Natural killer cell (primary cell): ENCODE results near the gene C16orf90. TPM values are rescaled to one million over a fixed set of nuclear protein-coding genes. Genes with fewer than 3 reads are reported as not detected.
A peak's percentile ranks its signal among the peaks of the same experiment; 100 is the strongest.
"Not testable (repeated sequence)": the region's sequence is repeated elsewhere in the genome, so short reads cannot be mapped to it uniquely, and the experiment has no call there.

ENCODE experiments used
- ATAC-seq, 3 donors: fragments of 150-1000 bp in 2 of 3; fragments of 200-7000 bp in 1 of 3; cut with Tn5 transposase; 1 replicate in 1 of 3; 2 replicates in 2 of 3; pipeline ENCODE4 v1.10.0; 2021; ENCODE audit warnings: mild to moderate bottlenecking in 2 of 3, moderate library complexity in 2 of 3
- DNase-seq, 2 donors: peaks; one replicate each; pipeline versions ENCODE4 v3.0.0 to v3.0.0-alpha.2; 2013 to 2021; ENCODE audit warnings: mixed read lengths in 1 of 2
- H3K27ac ChIP-seq: one replicate; pipeline ENCODE4 v1.5.1; 2013; ENCODE audit warnings: mild to moderate bottlenecking, low read length
- H3K27me3 ChIP-seq: one replicate; pipeline ENCODE4 v1.6.1; 2013; ENCODE audit warnings: low read length; ENCODE audit not compliant: control insufficient read depth, insufficient read depth
- H3K36me3 ChIP-seq: one replicate; pipeline ENCODE4 v1.6.1; 2013; ENCODE audit warnings: low read length; ENCODE audit not compliant: control insufficient read depth, insufficient read depth
- H3K4me1 ChIP-seq: one replicate; pipeline ENCODE4 v1.6.1; 2013; ENCODE audit warnings: low read length; ENCODE audit not compliant: control insufficient read depth, insufficient read depth
- H3K4me3 ChIP-seq: one replicate; pipeline ENCODE4 v1.5.1; 2013; ENCODE audit warnings: low read length
- H3K9me3 ChIP-seq: one replicate; pipeline ENCODE4 v1.6.1; 2013; ENCODE audit warnings: low read length; ENCODE audit not compliant: control insufficient read depth, insufficient read depth
- H3K27ac Mint-ChIP-seq, 2 donors: one replicate each; pipeline ENCODE4 v1.8.0; 2022; ENCODE audit warnings: mild to moderate bottlenecking in 2 of 2, mixed read lengths in 2 of 2, moderate library complexity in 1 of 2
- H3K27me3 Mint-ChIP-seq, 2 donors: one replicate each; pipeline ENCODE4 v1.8.0; 2022; ENCODE audit warnings: low read depth in 2 of 2, mixed read lengths in 2 of 2
- H3K36me3 Mint-ChIP-seq: one replicate; pipeline ENCODE4 v1.8.0; 2022; ENCODE audit warnings: mixed read lengths
- H3K4me1 Mint-ChIP-seq, 2 donors: one replicate each; pipeline ENCODE4 v1.8.0; 2022; ENCODE audit warnings: mixed read lengths in 2 of 2
- H3K4me3 Mint-ChIP-seq: one replicate; pipeline ENCODE4 v1.8.0; 2022; ENCODE audit warnings: mild to moderate bottlenecking, moderate library complexity, mixed read lengths
- H3K9me3 Mint-ChIP-seq, 2 donors: one replicate each; pipeline ENCODE4 v1.8.0; 2022; ENCODE audit warnings: mixed read lengths in 2 of 2
- CTCF ChIP-seq: fragments of 200-600 bp; IDR thresholded peaks from one replicate; pipeline ENCODE4 v1.8.0; 2022; ENCODE audit warnings: antibody characterized with exemption
- WGBS: methylation state at CpG from one replicate; pipeline ENCODE4 v1.1.7; 2013; ENCODE audit warnings: missing lambda C conversion rate; ENCODE audit not compliant: insufficient coverage; 5-methylcytosine and 5-hydroxymethylcytosine counted together
- intact Hi-C: fragments of 100-400 bp; cut with micrococcal nuclease; formaldehyde crosslinking; loops from one replicate; pipeline ENCODE4 v1.14.2; 2022
- total RNA-seq, 4 donors: library from RNA; stranded (reverse); fragments of 120-200 nt in 1 of 4; gene quantifications; one replicate each; pipeline versions ENCODE4 v1.2.3 to v1.2.4, GENCODE V29; 2013 to 2022

The C16orf90 gene
- total RNA-seq, 3 donors from 2014 or later (not counting 1 experiment from before 2014, with no cell fraction given), result not detected

- TF ChIP-seq CTCF, result no peak
- DNase-seq, result peak in 1 of 2 donors; percentile 92
- H3K4me3 ChIP-seq, result no peak overlapping the region
- no peaks in the 10 kb centered on the region for H3K9me3 Mint-ChIP-seq
- WGBS, result 32% methylated on average over 13 of the region's 13 CpGs
- H3K27ac ChIP-seq, result peak overlapping the region; percentile 17
- H3K36me3 ChIP-seq, result peaks cover 15% of the 10 kb centered on the region
- no peak overlapping the region for H3K4me3 Mint-ChIP-seq
- no peaks in the 10 kb centered on the region for H3K36me3 Mint-ChIP-seq
- H3K27ac Mint-ChIP-seq, result no peak overlapping the region
- no peaks in the 10 kb centered on the region for H3K27me3 ChIP-seq
- H3K4me1 ChIP-seq, result peaks cover 19% of the 10 kb centered on the region
- intact Hi-C loops, result no loop called here
- H3K27me3 Mint-ChIP-seq, result no peaks in the 10 kb centered on the region
- H3K9me3 ChIP-seq, result no peaks in the 10 kb centered on the region
- H3K4me1 Mint-ChIP-seq, result peaks cover 0 to 5% of the 10 kb centered on the region in 2 donors
- peak in 2 of 3 donors; percentile 32 to 52 for ATAC-seq
Observed at GRCh38 chr16:3509470-3509928, 14.2 kb upstream of the C16orf90 start.

- H3K9me3 Mint-ChIP-seq, result no peaks in the 10 kb centered on the region
- no peaks in the 10 kb centered on the region for H3K36me3 Mint-ChIP-seq
- no peak for TF ChIP-seq CTCF
- H3K36me3 ChIP-seq, result peaks cover 8% of the 10 kb centered on the region
- peaks cover 0 to 5% of the 10 kb centered on the region in 2 donors for H3K4me1 Mint-ChIP-seq
- no peaks in the 10 kb centered on the region for H3K9me3 ChIP-seq
- H3K27ac Mint-ChIP-seq, result peak overlapping the region in 1 of 2 donors; percentile 3
- H3K27ac ChIP-seq, result no peak overlapping the region
- intact Hi-C loops, result no loop called here
- H3K4me3 Mint-ChIP-seq, result no peak overlapping the region
- 97% methylated on average over 7 of the region's 7 CpGs for WGBS
- H3K27me3 Mint-ChIP-seq, result no peaks in the 10 kb centered on the region
- peaks cover 19% of the 10 kb centered on the region for H3K4me1 ChIP-seq
- no peak for DNase-seq
- ATAC-seq, result no peak
- H3K27me3 ChIP-seq, result no peaks in the 10 kb centered on the region
- no peak overlapping the region for H3K4me3 ChIP-seq
Observed at GRCh38 chr16:3508736-3509135, 13.4 kb upstream of the C16orf90 start.

DNA sequence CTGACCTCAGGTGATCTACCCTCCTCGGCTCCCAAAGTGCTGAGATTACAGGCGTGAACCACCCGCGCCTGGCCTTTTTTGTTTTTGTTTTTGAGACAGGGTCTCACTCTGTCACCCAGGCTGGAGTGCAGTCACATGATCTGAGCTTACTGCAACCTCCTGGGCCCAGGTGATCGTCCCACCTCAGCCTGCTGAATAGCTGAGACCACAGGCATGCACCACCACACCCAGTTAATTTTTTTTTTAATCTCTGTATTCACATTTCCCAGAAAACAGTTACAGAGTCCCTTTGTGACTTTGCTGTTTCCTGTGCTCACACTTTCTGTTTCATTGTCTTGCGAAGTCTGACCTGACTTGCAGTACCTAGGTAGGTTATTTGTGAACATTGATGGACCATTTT lies 8.2 kb upstream of the C16orf90 start:
- peak overlapping the region; percentile 31 for H3K4me3 Mint-ChIP-seq
- Histone ChIP-seq H3K36me3 (peaks cover 2% of the 10 kb centered on the region), H3K27ac (peak overlapping the region; percentile 0), H3K4me3 (no peak overlapping the region), H3K9me3 (no peaks in the 10 kb centered on the region), H3K4me1 (peaks cover 40% of the 10 kb centered on the region), H3K27me3 (no peaks in the 10 kb centered on the region)
- 22% methylated on average over 6 of the region's 6 CpGs for WGBS
- H3K4me1 Mint-ChIP-seq, result peaks cover 25 to 40% of the 10 kb centered on the region in 2 donors
- no peaks in the 10 kb centered on the region for H3K36me3 Mint-ChIP-seq
- H3K9me3 Mint-ChIP-seq, result no peaks in the 10 kb centered on the region
- DNase-seq, result peak in 1 of 2 donors; percentile 66
- no peak for TF ChIP-seq CTCF
- intact Hi-C loops, result no loop called here
- H3K27ac Mint-ChIP-seq, result peak overlapping the region; percentile 45 to 67
- ATAC-seq, result no peak
- no peaks in the 10 kb centered on the region for H3K27me3 Mint-ChIP-seq

DNA sequence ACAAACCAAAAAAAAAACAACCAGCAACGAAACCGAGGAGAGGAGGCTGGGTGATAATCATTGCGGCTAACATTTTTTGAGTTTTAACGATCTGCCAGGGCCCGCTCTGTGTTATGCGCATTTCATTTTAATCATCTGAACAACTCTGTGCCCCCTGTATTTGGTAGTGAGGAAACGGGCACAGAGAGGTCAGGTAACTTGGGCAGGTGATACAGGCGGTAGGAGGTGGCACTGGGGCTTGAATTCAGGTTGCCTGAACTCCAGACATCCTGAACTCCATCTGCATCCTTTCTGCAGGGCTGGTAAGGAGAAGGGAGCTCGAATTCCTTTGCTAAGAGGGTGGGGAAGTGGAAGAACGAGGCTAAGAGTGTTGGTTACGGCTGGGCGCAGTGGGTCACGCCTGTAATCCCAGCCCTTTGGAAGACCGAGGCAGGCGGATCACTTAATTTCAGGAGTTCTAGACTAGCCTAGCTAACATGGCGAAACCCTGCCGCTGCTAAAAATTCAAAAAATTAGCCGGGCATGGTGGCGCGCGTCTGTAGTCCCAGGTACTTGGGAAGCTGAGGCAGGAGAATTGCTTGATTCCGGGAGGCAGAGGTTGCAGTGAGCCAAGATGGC lies 6.6 kb upstream of the C16orf90 start:
- H3K4me1 ChIP-seq, result peaks cover 40% of the 10 kb centered on the region
- Mint-ChIP-seq H3K27ac (peak overlapping the region; percentile 87 to 92), H3K27me3 (no peaks in the 10 kb centered on the region), H3K4me3 (peak overlapping the region; percentile 86), H3K4me1 (peaks cover 25 to 38% of the 10 kb centered on the region in 2 donors), H3K9me3 (no peaks in the 10 kb centered on the region), H3K36me3 (no peaks in the 10 kb centered on the region)
- intact Hi-C loops, result loop anchor here (2.0 kb wide), 1 partner anchor 319 kb away; no protein-coding TSS in a partner anchor
- peaks cover 2% of the 10 kb centered on the region for H3K36me3 ChIP-seq
- H3K27me3 ChIP-seq, result no peaks in the 10 kb centered on the region
- no peak for ATAC-seq
- no peak for DNase-seq
- H3K4me3 ChIP-seq, result no peak overlapping the region
- 91% methylated on average over 22 of the region's 22 CpGs for WGBS
- no peak overlapping the region for H3K27ac ChIP-seq
- no peak for TF ChIP-seq CTCF
- no peaks in the 10 kb centered on the region for H3K9me3 ChIP-seq

DNA sequence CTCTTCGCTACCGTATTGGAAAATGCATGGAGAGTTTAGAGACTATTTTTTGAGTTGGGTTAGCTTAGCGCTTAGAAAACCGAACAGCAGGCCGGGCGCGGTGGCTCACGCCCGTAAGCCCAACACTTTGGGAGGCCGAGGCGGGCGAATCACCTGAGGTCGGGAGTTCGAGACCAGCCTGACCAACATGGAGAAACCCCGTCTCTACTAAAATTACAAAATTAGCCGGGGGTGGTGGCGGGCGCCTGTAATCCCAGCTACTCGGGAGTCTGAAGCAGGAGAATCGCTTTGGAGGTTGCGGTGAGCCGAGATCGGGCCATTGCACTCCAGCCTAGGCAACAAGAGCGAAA lies 6.1 kb upstream of the C16orf90 start:
- peaks cover 40% of the 10 kb centered on the region for H3K4me1 ChIP-seq
- WGBS, result 31% methylated on average over 24 of the region's 24 CpGs
- not testable (repeated sequence) for H3K36me3 Mint-ChIP-seq, H3K36me3 ChIP-seq, ATAC-seq, H3K9me3 ChIP-seq, H3K27me3 ChIP-seq, H3K27me3 Mint-ChIP-seq, H3K9me3 Mint-ChIP-seq, DNase-seq
- H3K27ac ChIP-seq, result peak overlapping the region; percentile 33
- H3K27ac Mint-ChIP-seq, result peak overlapping the region; percentile 87 to 92
- peak overlapping the region; percentile 86 for H3K4me3 Mint-ChIP-seq
- intact Hi-C loops, result loop anchor here (2.0 kb wide), 1 partner anchor 319 kb away; no protein-coding TSS in a partner anchor
- H3K4me1 Mint-ChIP-seq, result peaks cover 25 to 38% of the 10 kb centered on the region in 2 donors
- peak overlapping the region; percentile 62 for H3K4me3 ChIP-seq
